Ovary (tissue), 3 donors: ENCODE results near the gene TUBA1C.

Experiments
- CTCF ChIP-seq, 3 donors: fragments of 450-650 bp in 2 of 3; fragments of 200-600 bp in 1 of 3; IDR thresholded peaks; one replicate each; pipeline versions ENCODE4 v1.5.1 to v1.8.0; 2016 to 2022; ENCODE audit warnings: antibody characterized with exemption in 3 of 3, mild to moderate bottlenecking in 1 of 3
- POLR2A ChIP-seq: fragments of 450-650 bp; IDR thresholded peaks from one replicate; pipeline ENCODE4 v1.6.1; 2017; ENCODE audit warnings: antibody characterized with exemption, mild to moderate bottlenecking, moderate library complexity
- donor health status: DM: no; HTN: no; CAD: no.

DNA sequence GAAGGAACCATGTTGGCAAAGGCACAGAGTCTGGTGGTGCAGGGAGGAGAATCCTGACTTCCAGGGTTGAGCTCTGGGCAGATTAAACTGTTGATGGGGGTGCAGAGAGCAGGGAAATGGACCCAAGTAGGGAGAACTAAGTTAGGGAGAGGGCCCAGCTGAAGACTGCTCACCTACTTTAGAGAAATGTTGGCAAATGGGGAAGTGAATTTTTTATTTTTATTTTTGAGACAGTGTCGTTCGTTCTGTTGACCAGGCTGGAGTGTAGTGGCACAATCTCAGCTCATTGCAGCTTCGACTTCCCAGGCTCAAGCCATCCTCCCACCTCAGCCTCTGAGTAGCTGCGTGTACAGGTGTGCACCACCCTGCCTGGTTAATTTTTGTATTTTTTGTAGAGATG is 43.9 kb upstream of the TUBA1C start:
- TF ChIP-seq CTCF (IDR thresholded peaks at IDR 0.05) = no peak
- no peak for TF ChIP-seq POLR2A
